ENCODE data around the gene SERF1A. TPM values are rescaled to one million over a fixed set of nuclear protein-coding genes. Genes with fewer than 3 reads are reported as not detected.
"Not testable (repeated sequence)": the region's sequence is repeated elsewhere in the genome, so short reads cannot be mapped to it uniquely, and the experiment has no call there.

Gene SERF1A
- 6.7 TPM for total RNA-seq
- long read RNA-seq, partial matches to known transcripts, result 0 of 5 reads
- long read RNA-seq, other reads (novel, unspliced or antisense), result 1 of 5 reads

GRCh38 chr5:70900533-70901271 is at the start of gene SERF1A:
Gene SERF1A (plus strand): TSS chr5:70900669. CDS start chr5:70900870, 201 bp downstream.
- intact Hi-C loops (cut with DNase I); DNase-seq (ENCODE audit: missing footprints): not testable (repeated sequence)
- ATAC-seq, result peak; percentile 98

- ATAC-seq; intact Hi-C loops (cut with DNase I): not testable (repeated sequence)
These were observed 33.7 kb upstream of the SERF1A start for GRCh38 chr5:70866778-70867177.

GRCh38 chr5:70870626-70871025 is 29.8 kb upstream of the SERF1A start:
- ATAC-seq; DNase-seq (ENCODE audit: missing footprints); intact Hi-C loops (cut with DNase I): not testable (repeated sequence)

More at GRCh38 chr5:70866778-70867177, 33.7 kb upstream of the SERF1A start:
- not testable (repeated sequence) for DNase-seq (ENCODE audit: missing footprints)

GRCh38 chr5:70896076-70896475 is 4.4 kb upstream of the SERF1A start:
- DNase-seq (ENCODE audit: missing footprints); ATAC-seq; intact Hi-C loops (cut with DNase I): not testable (repeated sequence)

GRCh38 chr5:70901272-70901571 is 753 bp downstream of the SERF1A start:
- intact Hi-C loops (cut with DNase I); DNase-seq (ENCODE audit: missing footprints); ATAC-seq: not testable (repeated sequence)

GRCh38 chr5:70906624-70907023 is 6.2 kb downstream of the SERF1A start:
- intact Hi-C loops (cut with DNase I), result not testable (repeated sequence)

GRCh38 chr5:70916829-70917228 is 16.4 kb downstream of the SERF1A start:
- DNase-seq (ENCODE audit: missing footprints); intact Hi-C loops (cut with DNase I); ATAC-seq: not testable (repeated sequence)

More at GRCh38 chr5:70906624-70907023, 6.2 kb downstream of the SERF1A start:
- not testable (repeated sequence) for DNase-seq (ENCODE audit: missing footprints); ATAC-seq

- intact Hi-C loops (cut with DNase I); DNase-seq (ENCODE audit: missing footprints): not testable (repeated sequence)
- ATAC-seq, result peak; percentile 29
These were observed 24.7 kb downstream of the SERF1A start for GRCh38 chr5:70925211-70925562.

- ATAC-seq; intact Hi-C loops (cut with DNase I); DNase-seq (ENCODE audit: missing footprints): not testable (repeated sequence)
These were observed 31.4 kb downstream of the SERF1A start for GRCh38 chr5:70931709-70932368.

GRCh38 chr5:70932560-70932959 is 32.1 kb downstream of the SERF1A start:
- ATAC-seq; DNase-seq (ENCODE audit: missing footprints); intact Hi-C loops (cut with DNase I): not testable (repeated sequence)

- ATAC-seq; intact Hi-C loops (cut with DNase I); DNase-seq (ENCODE audit: missing footprints): not testable (repeated sequence)
These were observed 52.6 kb downstream of the SERF1A start for GRCh38 chr5:70953068-70953467.

Other genes with a start within 250 kb of the SERF1A start
- 20.1 TPM for gene SMN1, start 24.4 kb downstream of the SERF1A start, total RNA-seq
- gene NAIP, start 124.7 kb downstream of the SERF1A start, total RNA-seq, result 5.5 TPM
- 12.4 TPM for gene GTF2H2, start 167.0 kb downstream of the SERF1A start, total RNA-seq

All from Right ventricle myocardium inferior (tissue), 1 donor.